ENCODE data around the gene MDK.

The MDK gene

DNA sequence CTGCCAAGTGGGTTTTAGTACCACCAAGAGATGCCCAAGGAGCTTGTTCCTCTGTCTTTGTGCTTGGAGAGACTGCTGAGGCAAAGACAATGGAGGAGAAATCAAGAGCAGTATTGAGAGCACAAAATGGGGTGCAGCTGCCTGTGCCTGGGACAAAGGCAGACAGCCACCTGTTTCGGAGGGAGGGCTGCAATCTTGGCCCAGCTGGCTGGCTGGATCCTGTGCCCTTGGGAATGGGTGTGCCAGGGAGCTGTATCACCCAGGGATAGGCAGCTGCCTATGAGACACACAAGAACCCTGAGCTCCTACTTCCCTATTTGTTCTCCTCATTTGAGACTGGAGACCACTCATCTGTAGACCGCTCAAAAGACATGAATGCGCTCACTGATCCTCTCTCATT is 33.4 kb downstream of the MDK start:
- TF ChIP-seq, protein P1, sequence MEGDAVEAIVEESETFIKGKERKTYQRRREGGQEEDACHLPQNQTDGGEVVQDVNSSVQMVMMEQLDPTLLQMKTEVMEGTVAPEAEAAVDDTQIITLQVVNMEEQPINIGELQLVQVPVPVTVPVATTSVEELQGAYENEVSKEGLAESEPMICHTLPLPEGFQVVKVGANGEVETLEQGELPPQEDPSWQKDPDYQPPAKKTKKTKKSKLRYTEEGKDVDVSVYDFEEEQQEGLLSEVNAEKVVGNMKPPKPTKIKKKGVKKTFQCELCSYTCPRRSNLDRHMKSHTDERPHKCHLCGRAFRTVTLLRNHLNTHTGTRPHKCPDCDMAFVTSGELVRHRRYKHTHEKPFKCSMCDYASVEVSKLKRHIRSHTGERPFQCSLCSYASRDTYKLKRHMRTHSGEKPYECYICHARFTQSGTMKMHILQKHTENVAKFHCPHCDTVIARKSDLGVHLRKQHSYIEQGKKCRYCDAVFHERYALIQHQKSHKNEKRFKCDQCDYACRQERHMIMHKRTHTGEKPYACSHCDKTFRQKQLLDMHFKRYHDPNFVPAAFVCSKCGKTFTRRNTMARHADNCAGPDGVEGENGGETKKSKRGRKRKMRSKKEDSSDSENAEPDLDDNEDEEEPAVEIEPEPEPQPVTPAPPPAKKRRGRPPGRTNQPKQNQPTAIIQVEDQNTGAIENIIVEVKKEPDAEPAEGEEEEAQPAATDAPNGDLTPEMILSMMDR (IDR thresholded peaks at IDR 0.05; ENCODE audit: low read depth, low read length), result no peak
- in situ Hi-C loops (cut with HindIII; ENCODE audit: low sequenced_read_pairs), result no loop called here
- H3K4me3 ChIP-seq (ENCODE audit: low read depth, low read length), result no peak overlapping the region
- no peak for DNase-seq (ENCODE audit: low read depth, low spot score)

DNA sequence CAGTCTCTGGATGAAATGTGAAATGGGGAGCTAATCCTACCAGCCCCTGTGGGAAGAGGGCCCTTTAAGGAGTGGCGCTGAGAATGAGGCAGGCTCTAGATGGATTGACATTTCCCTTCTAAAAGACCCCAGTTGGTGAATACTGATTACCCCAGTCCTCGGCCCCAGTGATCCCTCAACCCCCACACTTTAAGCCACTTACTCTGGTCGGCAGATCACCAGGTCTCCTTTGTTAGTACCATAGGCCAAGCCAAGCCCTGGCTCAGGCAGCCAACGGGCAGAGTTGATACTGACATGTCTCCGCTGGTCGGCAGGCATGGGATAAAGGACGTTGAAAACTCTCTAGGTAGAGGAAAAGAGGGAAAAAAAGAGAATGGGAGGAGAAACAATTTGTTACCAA is 36.2 kb downstream of the MDK start:
- TF ChIP-seq, protein P1 (IDR thresholded peaks at IDR 0.05; ENCODE audit: low read depth, low read length), result no peak
- DNase-seq (ENCODE audit: low read depth, low spot score), result no peak
- H3K4me3 ChIP-seq (ENCODE audit: low read depth, low read length), result no peak overlapping the region
- in situ Hi-C loops (cut with HindIII; ENCODE audit: low sequenced_read_pairs), result no loop called here

DNA sequence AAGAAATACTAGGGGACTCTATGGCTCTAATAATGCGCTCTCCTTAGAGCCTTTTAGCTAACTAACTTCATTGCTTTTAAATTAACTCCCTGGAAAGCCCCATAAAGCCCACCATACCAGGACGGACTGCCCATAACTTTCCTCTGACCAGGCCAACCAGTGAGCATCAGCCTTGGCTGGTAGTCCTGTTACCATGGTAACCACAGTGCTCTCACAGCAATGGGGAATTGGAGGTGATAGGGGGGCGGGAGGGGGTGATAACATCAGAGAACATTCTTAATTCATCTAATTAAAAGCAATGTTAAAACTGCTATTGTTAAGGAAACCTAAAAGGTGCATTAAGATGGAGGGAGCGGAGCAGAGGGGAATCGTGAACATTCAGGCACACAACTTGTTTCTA is 37.3 kb downstream of the MDK start:
- DNase-seq (ENCODE audit: low read depth, low spot score), result no peak
- TF ChIP-seq, protein P1 (IDR thresholded peaks at IDR 0.05; ENCODE audit: low read depth, low read length), result no peak
- in situ Hi-C loops (cut with HindIII; ENCODE audit: low sequenced_read_pairs), result no loop called here
- H3K4me3 ChIP-seq (ENCODE audit: low read depth, low read length), result no peak overlapping the region

DNA sequence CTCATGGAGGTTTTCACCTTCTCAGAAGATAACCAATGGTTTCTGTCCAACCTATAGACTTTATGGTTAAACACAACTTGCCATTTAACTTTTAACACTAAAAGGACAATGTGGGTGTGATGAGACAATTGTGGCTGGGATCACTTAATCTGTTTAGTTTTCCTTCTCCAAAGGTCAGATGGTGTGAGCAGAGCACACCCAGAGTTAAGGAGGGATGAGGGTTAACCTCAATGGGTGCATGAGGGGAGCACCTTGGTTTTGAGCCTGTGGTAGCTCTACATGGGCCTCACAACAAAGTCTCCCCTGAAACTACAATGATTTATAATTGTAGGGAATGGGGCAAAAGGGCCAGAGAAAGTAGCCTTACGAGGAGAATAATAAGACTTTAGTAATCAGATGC is 39.0 kb downstream of the MDK start:
- H3K4me3 ChIP-seq (ENCODE audit: low read depth, low read length), result no peak overlapping the region
- TF ChIP-seq, protein P1 (IDR thresholded peaks at IDR 0.05; ENCODE audit: low read depth, low read length), result no peak
- in situ Hi-C loops (cut with HindIII; ENCODE audit: low sequenced_read_pairs), result no loop called here
- no peak for DNase-seq (ENCODE audit: low read depth, low spot score)

DNA sequence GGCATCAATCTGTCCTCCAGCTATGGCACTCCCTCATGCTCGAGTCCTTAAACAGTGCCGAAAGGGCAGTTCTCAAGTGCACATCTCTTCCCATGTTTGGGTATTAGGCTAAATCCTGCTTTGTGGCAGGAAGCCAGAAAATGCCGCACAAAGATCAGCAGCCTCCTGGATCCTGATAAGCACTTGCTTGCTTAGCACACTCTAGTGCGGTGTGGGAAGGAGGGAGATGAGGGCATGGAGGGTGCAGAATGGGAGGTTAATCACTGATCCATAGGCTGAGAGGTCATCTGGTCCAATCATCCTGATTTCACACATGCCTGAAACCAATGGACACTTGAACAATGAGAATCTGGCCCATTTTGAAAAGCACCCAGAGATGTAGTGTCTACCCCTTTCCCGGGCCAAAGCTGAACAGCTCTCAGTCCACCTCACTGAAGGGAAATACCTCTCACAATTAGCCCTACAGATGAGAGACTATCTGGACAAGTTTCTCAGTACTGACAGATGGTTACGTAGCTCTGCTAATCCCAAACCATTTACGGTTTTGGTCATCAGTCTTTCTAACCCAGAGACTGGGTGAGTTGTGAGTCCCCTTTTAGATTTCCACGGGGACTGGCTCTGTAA is 39.9 kb downstream of the MDK start:
- TF ChIP-seq, protein P1 (IDR thresholded peaks at IDR 0.05; ENCODE audit: low read depth, low read length), result no peak
- DNase-seq (ENCODE audit: low read depth, low spot score), result no peak
- no peak overlapping the region for H3K4me3 ChIP-seq (ENCODE audit: low read depth, low read length)
- in situ Hi-C loops (cut with HindIII; ENCODE audit: low sequenced_read_pairs), result no loop called here

DNA sequence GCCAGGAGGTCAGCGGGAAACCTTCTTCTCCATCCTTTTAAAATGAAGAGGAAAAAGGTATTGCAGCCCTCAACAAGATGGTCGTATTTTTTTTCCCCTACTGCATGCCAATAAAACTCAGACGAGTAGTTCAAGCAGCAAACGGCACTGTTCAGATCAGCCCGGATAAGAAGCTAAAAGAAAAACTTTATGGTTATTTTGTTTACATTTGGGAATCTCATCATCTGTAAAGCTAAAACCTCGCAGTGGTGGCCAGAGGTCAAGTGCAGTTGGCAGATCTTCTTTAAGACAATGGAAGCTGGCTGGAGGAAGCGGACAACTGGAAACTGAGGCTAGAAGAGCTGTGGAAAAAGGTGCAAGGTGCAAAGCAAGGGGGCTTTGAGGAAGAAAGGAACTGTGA is 41.1 kb downstream of the MDK start:
- no peak overlapping the region for H3K4me3 ChIP-seq (ENCODE audit: low read depth, low read length)
- TF ChIP-seq, protein P1 (IDR thresholded peaks at IDR 0.05; ENCODE audit: low read depth, low read length), result no peak
- DNase-seq (ENCODE audit: low read depth, low spot score), result no peak
- in situ Hi-C loops (cut with HindIII; ENCODE audit: low sequenced_read_pairs), result no loop called here

Data from astrocyte of the spinal cord (primary cell).